T-helper 9 cell (primary cell): ENCODE data around the gene NSF.
"Not testable (repeated sequence)": the region's sequence is repeated elsewhere in the genome, so short reads cannot be mapped to it uniquely, and the experiment has no call there.

Experiments used
- DNase-seq: peaks from one replicate; pipeline ENCODE4 v3.0.0-alpha.2; 2020
- total RNA-seq, 2 donors: gene quantifications; one replicate each; lab custom pipeline; 2026; lab: John Stamatoyannopoulos, UW

NSF gene
- 13.8 to 25.4 reads per million in 2 donors for total RNA-seq

DNA sequence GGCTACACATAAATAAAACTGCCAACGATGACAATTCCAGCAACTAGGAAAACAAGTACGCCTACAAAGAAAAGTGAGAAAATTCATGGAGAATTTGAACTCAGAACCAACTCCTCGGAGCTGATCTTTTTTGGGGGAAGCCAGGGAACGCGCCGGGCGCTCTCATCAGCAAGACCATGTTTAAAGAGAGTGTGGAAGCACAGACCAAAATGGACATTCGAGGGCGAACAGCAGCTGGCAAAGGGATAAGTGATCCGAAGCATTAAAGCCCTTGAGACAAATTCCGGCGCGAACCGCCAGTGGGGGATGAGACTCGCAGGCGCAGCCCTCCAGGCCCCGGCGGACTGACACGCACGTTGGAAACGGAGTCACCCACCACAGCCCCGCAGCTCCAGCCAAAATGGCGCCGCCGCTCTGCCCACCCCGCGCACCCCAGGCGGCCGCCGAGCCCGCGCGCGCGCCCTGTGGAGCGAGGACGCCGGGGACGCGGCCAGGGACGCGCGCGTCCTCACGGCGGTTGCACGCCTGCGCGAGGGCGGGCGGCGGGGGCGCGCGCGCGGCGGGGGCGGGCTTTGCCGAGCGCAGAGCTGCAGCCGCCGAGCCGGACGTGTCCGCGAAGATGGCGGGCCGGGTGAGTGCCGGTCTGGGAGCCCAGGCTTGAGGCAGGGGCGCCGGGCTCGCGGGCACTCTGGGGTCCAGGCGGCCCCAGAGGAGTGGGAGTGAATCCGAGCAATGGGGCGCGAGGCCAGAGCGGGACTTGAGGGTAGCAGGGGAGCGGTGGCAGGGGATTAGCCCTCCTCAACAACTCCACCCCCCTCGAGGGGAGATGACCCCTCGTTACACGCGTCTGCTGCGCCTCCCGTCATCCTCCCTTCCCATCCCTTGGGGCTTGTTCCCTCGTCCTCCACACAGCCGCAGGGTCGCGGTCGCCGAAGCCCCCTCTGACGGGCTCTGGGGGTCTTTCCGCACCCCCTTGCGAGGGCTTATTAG, at the start of gene NSF:
NSF (plus strand) TSS at position 513 of the 990 bp plus-strand sequence; CDS start at position 620, 107 bp downstream.
- DNase-seq: not testable (repeated sequence)

DNA sequence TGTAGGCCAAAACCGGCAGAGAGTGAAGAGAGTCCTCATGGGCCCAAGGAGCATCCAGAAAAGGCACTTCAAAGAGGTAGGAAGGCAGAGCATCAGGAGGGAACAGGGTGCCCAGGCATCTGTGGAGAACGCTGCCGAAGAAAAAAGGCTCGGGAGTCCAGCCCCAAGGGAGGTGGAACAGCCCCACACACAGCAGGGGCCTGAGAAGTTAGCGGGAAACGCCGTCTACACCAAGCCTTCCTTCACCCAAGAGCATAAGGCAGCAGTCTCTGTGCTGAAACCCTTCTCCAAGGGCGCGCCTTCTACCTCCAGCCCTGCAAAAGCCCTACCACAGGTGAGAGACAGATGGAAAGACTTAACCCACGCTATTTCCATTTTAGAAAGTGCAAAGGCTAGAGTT, 41.9 kb upstream of the NSF start:
- DNase-seq: not testable (repeated sequence)

- not testable (repeated sequence) for DNase-seq
Measured at GRCh38 chr17:46559155-46559554, 31.3 kb upstream of the NSF start.

DNA sequence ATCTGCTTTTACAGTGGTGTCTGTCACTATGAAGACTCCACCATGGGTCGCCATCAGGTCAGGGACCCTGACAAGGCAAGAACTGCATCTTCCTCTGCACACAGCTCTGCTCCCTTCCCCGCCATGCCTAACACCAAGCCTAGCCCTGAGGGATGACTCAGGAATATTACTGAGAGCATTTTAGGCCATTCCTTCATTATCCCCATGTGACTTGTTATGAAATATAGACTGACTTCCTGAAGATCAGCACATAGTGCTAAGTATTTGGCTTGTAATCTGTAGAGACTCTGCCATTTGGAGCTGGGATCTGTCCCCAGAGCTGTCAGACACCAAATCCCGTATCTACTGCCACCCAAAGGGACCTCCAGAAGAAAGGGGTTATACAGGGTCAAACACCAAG, 30.4 kb upstream of the NSF start:
- not testable (repeated sequence) for DNase-seq

GRCh38 chr17:46566284-46566683, 24.2 kb upstream of the NSF start:
- not testable (repeated sequence) for DNase-seq

DNA sequence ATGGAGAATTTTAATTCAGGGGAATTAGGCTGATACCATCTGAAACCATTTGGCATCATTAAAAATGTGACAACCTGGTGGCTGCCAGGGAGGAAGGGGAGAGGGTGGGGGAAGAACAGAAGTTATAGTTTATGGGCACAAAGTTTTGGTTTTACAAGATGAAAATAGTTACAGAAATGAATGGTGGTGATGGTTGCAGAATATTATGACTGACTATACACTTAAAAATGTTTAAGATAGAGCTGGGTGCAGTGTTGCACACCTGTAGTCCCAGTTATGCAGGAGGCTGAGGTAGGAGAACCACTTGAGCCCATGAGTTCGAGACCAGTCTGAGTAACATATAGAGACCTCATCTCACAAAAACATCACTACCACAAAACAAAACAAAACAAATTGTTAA, 23.5 kb upstream of the NSF start:
- DNase-seq: not testable (repeated sequence)

DNA sequence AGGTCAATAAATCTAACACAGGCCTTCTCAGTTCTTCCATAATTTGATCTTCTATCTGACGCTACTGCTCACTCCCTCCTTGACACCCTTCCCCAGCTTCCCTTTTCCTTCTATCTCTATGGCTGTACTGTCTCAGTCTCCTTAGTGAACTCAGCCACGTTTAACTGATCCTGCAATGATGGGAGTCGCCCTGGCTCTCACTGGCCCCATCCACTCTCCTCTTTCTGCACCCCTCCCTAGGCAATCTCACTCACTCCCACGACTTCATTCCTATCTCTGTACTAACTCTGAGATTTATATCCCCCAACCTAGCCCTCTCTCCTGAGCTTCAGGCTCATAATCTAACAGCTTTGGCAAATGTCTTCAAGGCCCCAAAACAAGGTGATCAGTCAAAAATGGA, 18.7 kb upstream of the NSF start:
- not testable (repeated sequence) for DNase-seq

GRCh38 chr17:46579083-46580075, 11.1 kb upstream of the NSF start, which contains the start of gene ARL17A:
ARL17A (minus strand) TSS chr17:46579691; CDS start chr17:46576322, 3,369 bp downstream.
- peak; percentile 65 for DNase-seq

GRCh38 chr17:46580082-46580481, 10.4 kb upstream of the NSF start:
- not testable (repeated sequence) for DNase-seq

DNA sequence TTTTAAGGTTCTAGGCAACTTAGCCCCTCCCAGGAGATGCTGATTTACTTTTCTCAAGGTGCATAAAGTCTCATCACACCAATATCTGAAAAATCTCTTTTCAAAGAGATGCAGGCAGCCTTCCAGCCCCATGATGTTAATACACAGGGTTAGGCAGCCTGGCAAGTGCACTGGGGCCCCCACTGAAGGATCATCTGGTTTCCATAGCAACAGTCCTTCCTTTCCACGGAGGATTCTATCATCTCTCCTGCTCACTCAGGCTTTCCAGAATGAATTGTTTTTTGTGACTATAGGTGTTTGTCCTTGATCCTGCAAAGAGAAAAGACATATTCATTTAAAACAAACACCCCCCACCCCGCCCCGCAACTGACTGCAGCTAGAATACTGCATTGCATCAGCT, 5.0 kb upstream of the NSF start:
- DNase-seq: not testable (repeated sequence)

DNA sequence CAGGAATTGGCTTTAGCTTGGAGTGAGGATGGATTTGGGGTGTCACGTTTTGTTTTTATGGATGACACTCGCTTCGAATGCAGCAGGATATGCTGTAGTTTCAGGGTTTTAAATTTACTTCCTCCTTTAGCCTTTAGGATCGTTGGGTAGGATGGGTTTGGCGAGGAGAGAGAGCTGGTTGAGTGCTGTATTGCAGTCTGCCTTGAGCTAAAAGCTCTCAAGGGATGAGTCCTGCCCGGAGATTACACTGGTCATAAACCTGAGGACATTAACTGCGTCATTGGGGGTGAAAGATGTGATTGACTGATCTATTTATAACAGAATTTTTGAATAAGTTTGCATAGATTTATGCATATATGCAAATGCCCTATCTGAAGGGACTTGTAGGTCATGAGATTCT, 863 bp downstream of the NSF start:
- DNase-seq: not testable (repeated sequence)

- DNase-seq: not testable (repeated sequence)
Measured at GRCh38 chr17:46598344-46598931, 8.0 kb downstream of the NSF start.

GRCh38 chr17:46600767-46601166, 10.3 kb downstream of the NSF start:
- not testable (repeated sequence) for DNase-seq

GRCh38 chr17:46603125-46603524, 12.7 kb downstream of the NSF start:
- not testable (repeated sequence) for DNase-seq

GRCh38 chr17:46611304-46611703, 20.8 kb downstream of the NSF start:
- DNase-seq: not testable (repeated sequence)

- DNase-seq: not testable (repeated sequence)
Measured at GRCh38 chr17:46613876-46614275, 23.4 kb downstream of the NSF start.

- DNase-seq: not testable (repeated sequence)
Measured at GRCh38 chr17:46617121-46617520, 26.7 kb downstream of the NSF start.

DNA sequence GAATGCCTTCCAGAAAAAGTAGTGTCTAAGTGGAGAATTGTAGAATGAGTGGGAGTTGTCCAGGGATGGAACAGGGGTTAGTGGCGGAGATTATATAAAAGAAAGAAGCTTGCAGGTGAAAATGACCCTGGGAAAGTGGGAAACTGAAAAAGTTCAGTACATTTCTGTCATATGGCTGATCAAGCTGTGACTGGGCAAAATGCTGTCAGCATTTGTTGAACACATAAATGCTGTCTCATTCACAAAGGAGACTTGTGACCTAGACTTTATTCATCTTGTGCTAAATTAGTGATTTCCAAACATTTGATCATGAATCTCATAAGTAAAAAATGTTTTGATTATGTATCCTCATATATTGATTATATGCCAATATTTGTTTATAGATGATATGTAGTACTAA, 28.5 kb downstream of the NSF start:
- not testable (repeated sequence) for DNase-seq

DNA sequence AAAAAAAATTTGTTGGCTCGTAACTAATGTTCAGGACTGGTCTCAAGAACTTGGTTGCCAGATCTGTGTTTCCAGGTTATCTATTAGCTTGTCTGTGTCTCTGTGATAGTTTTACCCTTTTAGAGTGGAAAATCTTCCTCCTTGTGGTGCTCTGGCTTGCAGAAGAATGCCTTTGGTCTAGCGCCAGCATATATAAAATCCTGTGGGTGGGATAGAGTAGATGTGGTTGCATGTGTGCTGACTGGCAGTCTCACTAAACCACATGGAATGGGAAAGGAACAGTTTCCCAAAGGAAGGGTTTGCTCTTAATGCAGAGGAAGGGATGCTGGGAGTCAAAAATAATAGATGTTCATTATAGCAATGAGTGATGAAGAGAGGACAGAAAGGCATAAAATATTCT, 33.3 kb downstream of the NSF start:
- DNase-seq: not testable (repeated sequence)

- DNase-seq: not testable (repeated sequence)
Measured at GRCh38 chr17:46624726-46625125, 34.3 kb downstream of the NSF start.

GRCh38 chr17:46627452-46627851, 37.0 kb downstream of the NSF start:
- DNase-seq: not testable (repeated sequence)
